Fibroblast of skin of right biceps (primary cell): Measurements from ENCODE around the gene SUB1.
"Not testable (repeated sequence)": the region's sequence is repeated elsewhere in the genome, so short reads cannot be mapped to it uniquely, and the experiment has no call there.

Experiments used
- DNase-seq: peaks from one replicate; pipeline ENCODE4 v3.0.0-alpha.2; 2013

SUB1 gene

GRCh38 chr5:32566319-32567111 is 18.8 kb upstream of the SUB1 start:
- no peak for DNase-seq

GRCh38 chr5:32571128-32571527 is 14.2 kb upstream of the SUB1 start:
- no peak for DNase-seq

GRCh38 chr5:32572778-32573480 is 12.4 kb upstream of the SUB1 start:
- no peak for DNase-seq

- not testable (repeated sequence) for DNase-seq
Measured at GRCh38 chr5:32573481-32573854, 11.9 kb upstream of the SUB1 start.

GRCh38 chr5:32574540-32575175 is 10.7 kb upstream of the SUB1 start:
- no peak for DNase-seq

- no peak for DNase-seq
Measured at GRCh38 chr5:32578363-32578762, 7.0 kb upstream of the SUB1 start.

GRCh38 chr5:32578764-32579163 is 6.6 kb upstream of the SUB1 start:
- no peak for DNase-seq

GRCh38 chr5:32581010-32581785 is 4.2 kb upstream of the SUB1 start:
- DNase-seq, result peak; percentile 14

- DNase-seq, result no peak
Measured at GRCh38 chr5:32583582-32584232, 1.6 kb upstream of the SUB1 start.

- no peak for DNase-seq
Measured at GRCh38 chr5:32584646-32585045, 711 bp upstream of the SUB1 start.

- no peak for DNase-seq
Measured at GRCh38 chr5:32585122-32585445, 273 bp upstream of the SUB1 start.

- no peak for DNase-seq
Measured at GRCh38 chr5:32586276-32586599, 881 bp downstream of the SUB1 start.

- no peak for DNase-seq
Measured at GRCh38 chr5:32587067-32587551, 1.8 kb downstream of the SUB1 start.

GRCh38 chr5:32589416-32589815 is 4.1 kb downstream of the SUB1 start:
- DNase-seq, result no peak

- peak; percentile 63 for DNase-seq
Measured at GRCh38 chr5:32589942-32590869, 4.8 kb downstream of the SUB1 start.

GRCh38 chr5:32595118-32595517 is 9.8 kb downstream of the SUB1 start:
- no peak for DNase-seq

- DNase-seq, result no peak
Measured at GRCh38 chr5:32597041-32597629, 11.8 kb downstream of the SUB1 start.

- no peak for DNase-seq
Measured at GRCh38 chr5:32598260-32598937, 13.0 kb downstream of the SUB1 start.

- no peak for DNase-seq
Measured at GRCh38 chr5:32598997-32599549, 13.7 kb downstream of the SUB1 start.

- peak; percentile 96 for DNase-seq
Measured at GRCh38 chr5:32600054-32600622, 14.8 kb downstream of the SUB1 start.
